Measurements from ENCODE around the gene CLTB.

Gene CLTB

DNA sequence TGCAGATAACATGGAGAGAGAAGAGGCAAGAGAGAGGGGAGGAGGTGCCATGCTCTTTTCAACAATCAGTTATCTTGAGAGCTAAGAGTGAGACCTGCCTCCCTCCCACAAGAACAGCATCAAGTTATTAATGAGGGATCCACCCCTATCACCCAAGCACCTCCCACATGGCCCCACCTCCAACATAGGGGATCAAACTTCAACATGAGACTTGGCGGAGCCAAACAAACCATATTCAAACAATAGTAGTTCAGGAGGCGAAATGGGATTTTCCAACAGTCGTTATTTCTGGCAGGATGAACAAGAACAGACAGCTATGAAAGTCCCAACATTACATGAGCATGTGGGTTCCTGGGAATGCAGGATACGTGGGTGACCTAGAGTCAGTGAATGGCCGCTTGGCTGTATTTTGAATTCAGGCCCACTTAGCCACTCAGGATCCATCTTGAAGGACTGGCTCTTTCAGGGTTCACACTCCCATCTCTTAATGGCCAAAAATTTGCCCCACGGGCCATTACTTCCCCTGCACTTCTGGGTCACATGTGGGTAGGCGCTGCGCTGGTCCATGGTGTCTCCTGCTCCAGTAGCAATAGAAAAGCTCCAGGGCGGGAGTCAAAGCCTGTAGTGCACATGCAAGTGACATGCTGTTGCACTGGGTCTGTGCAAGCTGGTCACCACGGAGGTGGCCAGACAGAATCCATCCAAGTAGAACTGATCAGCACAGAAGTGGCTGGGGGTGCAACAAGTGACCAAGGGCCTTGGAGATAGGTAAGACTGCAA is 24.8 kb upstream of the CLTB start:
- TF ChIP-seq, protein P1, sequence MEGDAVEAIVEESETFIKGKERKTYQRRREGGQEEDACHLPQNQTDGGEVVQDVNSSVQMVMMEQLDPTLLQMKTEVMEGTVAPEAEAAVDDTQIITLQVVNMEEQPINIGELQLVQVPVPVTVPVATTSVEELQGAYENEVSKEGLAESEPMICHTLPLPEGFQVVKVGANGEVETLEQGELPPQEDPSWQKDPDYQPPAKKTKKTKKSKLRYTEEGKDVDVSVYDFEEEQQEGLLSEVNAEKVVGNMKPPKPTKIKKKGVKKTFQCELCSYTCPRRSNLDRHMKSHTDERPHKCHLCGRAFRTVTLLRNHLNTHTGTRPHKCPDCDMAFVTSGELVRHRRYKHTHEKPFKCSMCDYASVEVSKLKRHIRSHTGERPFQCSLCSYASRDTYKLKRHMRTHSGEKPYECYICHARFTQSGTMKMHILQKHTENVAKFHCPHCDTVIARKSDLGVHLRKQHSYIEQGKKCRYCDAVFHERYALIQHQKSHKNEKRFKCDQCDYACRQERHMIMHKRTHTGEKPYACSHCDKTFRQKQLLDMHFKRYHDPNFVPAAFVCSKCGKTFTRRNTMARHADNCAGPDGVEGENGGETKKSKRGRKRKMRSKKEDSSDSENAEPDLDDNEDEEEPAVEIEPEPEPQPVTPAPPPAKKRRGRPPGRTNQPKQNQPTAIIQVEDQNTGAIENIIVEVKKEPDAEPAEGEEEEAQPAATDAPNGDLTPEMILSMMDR (IDR thresholded peaks at IDR 0.05; ENCODE audit: low read depth, low read length): no peak
- H3K4me3 ChIP-seq (ENCODE audit: low read depth, low read length): no peak overlapping the region

DNA sequence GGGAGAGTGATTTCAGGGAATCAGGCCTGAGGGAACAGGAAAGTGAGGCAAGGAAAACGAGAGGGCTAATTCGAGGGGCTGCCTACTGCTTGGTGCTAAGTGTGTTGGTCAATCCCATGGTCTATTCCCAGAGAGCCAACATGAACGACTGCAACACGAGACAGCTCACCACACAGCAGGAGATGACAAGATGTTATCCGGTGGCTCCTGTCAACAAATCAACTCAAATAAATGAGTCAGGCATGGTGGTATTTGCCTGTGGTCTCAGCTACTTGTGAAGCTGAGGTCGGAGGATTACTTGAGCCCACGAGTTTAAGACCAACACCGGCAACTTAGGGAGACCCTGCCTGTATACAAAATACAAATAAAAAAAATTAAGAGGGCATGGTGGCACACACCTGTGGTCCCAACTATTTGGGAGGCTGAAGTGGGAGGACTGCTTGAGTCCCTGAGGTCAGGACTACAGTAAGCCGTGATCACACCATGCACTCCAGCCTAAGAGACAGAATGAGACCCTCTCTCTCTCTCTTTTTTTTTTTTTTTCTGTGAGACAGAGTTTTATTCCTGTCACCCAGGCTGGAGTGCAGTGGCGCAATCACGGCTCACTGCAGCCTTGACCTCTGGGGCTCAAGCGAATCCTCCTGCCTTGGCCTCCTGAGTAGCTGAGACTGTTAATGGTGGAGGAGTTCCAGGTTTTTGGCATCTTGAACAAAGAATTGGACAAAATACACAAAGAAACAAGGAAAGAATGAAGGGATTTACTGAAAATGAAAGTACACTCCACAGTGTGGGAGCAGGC is 22.8 kb upstream of the CLTB start:
- TF ChIP-seq, protein P1 (IDR thresholded peaks at IDR 0.05; ENCODE audit: low read depth, low read length): no peak

DNA sequence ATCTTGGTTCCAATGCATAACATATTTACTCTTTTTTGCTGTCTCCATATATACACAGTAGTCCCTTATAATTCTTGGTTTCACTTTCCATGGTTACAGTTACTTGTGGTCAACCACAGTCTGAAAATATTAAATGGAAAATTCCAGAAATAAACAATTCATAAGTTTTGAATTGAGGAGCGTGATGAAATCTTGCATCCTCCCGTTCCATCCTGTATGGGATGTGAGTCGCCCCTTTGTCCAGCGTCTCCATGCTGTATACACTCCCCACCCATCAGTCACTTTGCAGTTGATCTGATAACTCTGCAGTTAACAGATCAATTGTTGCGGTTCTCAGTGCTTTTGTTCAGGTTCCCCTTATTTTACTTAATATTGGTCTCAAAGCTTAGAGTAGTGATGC is 20.3 kb upstream of the CLTB start:
- H3K4me3 ChIP-seq (ENCODE audit: low read depth, low read length): peak overlapping the region; percentile 15; the same call in 1 of the 2 replicates
- TF ChIP-seq, protein P1 (IDR thresholded peaks at IDR 0.05; ENCODE audit: low read depth, low read length): no peak

More for the DNA sequence above, 22.8 kb upstream of the CLTB start:
- no peak overlapping the region for H3K4me3 ChIP-seq (ENCODE audit: low read depth, low read length)

DNA sequence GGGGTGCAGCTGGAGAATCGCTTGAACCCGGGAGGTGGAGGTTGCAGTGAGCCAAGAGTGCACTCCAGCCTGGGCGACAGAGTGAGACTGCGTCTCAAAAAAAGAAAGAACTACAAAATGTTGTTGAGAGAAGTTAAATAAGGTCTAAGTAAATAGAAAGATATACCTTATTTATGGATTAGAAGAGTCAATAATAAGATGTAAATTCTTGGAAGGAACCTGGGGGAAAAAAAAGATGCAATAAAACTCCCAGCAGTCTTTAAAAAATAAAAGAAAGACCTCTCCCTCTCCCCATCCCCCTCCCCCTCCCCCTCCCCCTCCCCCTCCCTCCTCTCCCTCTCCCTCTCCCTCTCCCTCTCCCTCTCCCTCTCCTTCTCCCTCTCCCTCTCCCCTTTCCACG is 16.4 kb upstream of the CLTB start:
- TF ChIP-seq, protein P1 (IDR thresholded peaks at IDR 0.05; ENCODE audit: low read depth, low read length): no peak
- no peak overlapping the region for H3K4me3 ChIP-seq (ENCODE audit: low read depth, low read length)

DNA sequence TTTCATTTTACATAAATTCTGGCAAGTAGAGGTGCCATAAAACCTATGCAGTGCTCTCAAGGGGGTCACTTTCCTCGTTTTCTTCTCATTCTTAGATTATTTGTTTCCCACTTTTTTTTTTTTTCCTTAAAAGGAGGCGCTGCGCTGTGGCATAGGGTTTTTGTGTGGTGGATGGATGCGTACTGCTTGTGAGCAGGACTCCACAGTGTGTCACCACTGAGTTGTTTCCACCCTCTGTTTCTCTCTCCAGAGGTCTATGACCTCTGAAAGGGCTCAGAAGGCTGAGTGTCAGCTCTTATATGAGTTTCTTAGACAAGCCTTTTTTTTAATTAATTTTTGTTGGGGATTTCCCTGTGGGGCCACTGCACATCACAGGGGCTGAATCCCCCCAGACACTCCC is 13.6 kb upstream of the CLTB start:
- no peak overlapping the region for H3K4me3 ChIP-seq (ENCODE audit: low read depth, low read length)
- TF ChIP-seq, protein P1 (IDR thresholded peaks at IDR 0.05; ENCODE audit: low read depth, low read length): no peak

DNA sequence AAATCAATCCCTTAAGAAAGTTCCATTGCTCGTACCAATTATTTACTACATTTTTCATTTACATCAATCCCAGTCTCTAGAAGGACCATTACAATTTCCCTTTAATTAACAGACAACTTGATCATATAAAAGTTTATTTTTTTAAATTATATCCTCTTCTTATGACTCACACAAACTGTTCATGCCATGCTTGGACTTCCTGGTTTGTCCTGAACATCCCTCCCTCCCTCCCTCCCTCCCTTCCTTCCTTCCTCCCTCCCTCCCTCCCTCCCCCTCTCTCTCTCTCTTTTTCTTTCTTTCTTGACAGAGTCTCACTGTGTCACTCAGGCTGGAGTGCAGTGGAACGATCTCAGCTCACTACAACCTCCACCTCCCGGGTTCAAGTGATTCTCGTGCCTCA is 11.6 kb upstream of the CLTB start:
- TF ChIP-seq, protein P1 (IDR thresholded peaks at IDR 0.05; ENCODE audit: low read depth, low read length): no peak
- H3K4me3 ChIP-seq (ENCODE audit: low read depth, low read length): no peak overlapping the region

DNA sequence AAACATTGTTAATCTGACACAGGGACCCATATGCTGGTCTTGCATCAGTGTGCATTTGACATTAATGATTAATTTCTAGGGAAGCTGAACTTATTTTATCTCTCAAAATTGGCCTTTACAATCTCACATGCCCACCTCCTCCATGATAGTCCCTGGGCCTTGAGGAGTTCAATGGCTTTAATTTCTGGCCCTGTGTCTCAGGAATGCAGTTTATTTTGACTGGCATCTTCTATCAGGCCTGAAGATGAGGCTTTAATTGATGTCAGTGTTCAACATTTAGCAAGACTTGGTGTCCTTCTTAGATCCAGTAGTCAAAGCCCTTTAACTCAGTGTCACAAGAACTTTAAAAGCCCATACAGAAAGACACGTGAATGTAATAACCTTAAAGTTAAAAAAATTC is 10.5 kb upstream of the CLTB start:
- TF ChIP-seq, protein P1 (IDR thresholded peaks at IDR 0.05; ENCODE audit: low read depth, low read length): no peak
- H3K4me3 ChIP-seq (ENCODE audit: low read depth, low read length): no peak overlapping the region

Data from WI38 (cell line).